IPS DF 4.7 (cell line): ENCODE data around the gene ATG4A.

Experiments used
- DNase-seq: peaks from one replicate; pipeline ENCODE4 v3.0.0-alpha.2; 2013; ENCODE audit warnings: low spot score; ENCODE audit errors: extremely low read depth

Gene ATG4A

DNA sequence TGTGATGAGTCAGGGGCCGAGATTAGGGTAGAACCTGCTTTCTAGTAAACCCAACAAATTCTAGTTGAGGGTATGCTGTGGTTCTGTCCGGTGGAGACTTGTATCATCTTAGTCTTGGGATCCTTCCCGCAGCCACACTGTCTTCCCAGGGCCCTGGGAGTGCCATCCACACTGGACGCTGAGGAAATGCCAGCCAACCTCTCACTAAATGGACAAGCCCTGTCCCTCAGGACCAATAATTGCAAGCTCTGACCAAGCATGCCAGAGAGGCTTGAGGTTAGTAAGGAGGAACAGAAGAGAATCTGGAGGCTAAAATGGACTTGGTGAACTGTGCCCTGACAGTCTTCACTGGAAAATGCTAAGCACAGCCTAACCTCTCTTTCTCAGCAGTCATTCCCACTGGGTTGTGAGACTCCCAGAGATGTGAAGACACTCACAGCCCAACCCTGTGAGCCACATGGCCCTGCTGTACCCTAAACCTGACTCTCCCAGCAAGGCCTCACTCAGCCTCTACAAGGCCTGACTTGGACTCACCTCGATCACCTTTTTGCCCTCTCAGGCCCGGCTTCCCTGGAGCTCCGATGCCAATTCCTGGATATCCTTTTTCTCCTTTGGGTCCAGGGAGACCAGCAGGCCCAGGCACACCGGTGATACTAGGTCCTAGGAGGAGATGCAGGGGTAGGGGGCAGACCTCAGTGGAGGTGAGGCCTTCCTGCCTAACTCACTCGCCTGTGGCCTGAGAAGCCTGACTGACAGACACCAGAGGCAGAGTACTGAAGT is 77.6 kb downstream of the ATG4A start:
- DNase-seq = no peak

DNA sequence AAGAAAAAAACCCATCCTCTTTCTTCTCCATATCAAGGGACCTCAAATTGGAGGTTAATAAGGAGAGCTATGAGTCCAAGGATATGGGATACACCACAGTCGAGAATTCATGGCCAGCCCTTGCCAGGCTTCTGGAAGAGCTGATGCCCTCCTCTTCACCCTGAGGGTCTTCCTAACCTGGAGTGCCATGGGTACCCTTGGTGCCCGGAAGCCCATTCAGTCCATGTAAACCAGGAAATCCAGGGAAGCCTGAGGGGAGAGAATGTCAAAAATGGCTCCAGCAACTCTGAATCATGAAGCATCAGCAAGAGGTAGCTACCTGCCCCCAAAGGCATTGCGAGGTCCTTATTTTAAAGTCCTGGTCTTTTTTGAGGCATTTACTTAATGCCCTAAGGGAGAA is 78.2 kb downstream of the ATG4A start:
- no peak for DNase-seq

DNA sequence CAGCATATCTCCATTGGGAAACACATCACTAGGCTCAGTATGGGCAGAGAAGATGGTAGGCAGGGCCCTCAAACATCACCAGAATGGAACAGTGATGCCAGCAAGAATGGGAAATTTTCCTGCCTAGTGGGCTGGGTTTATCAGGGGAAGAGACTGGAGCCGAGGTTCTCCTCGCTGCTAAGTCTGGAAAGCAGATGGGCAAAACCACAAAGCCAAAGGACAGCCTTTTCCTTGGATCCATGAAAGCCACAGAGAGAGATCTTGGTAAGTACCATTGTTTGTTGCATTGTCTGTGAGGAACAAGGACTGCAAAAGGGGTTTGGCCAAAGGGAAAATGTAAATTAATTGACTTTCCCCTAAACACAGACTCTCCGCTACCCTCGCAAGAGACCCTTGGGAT is 80.1 kb downstream of the ATG4A start:
- no peak for DNase-seq

DNA sequence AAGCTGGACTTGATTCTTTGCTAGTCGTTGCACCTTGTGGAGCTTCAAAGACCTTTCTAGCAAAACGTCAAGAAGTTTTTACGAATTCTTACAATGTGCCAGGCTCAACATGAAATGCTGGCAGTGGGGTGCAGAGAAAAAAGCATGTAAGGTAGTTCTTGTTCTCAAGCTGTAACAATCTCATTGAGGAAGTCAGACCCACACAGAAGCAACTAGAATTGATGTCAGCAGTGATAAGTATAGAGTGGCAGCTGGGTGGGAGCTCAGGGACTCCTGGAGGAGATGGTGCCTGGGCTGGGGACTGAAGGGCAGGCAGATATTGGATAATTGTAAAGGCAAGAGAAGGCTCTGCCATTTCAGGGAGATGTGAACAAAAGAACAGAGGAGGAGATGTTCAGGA is 82.3 kb downstream of the ATG4A start:
- DNase-seq = no peak

DNA sequence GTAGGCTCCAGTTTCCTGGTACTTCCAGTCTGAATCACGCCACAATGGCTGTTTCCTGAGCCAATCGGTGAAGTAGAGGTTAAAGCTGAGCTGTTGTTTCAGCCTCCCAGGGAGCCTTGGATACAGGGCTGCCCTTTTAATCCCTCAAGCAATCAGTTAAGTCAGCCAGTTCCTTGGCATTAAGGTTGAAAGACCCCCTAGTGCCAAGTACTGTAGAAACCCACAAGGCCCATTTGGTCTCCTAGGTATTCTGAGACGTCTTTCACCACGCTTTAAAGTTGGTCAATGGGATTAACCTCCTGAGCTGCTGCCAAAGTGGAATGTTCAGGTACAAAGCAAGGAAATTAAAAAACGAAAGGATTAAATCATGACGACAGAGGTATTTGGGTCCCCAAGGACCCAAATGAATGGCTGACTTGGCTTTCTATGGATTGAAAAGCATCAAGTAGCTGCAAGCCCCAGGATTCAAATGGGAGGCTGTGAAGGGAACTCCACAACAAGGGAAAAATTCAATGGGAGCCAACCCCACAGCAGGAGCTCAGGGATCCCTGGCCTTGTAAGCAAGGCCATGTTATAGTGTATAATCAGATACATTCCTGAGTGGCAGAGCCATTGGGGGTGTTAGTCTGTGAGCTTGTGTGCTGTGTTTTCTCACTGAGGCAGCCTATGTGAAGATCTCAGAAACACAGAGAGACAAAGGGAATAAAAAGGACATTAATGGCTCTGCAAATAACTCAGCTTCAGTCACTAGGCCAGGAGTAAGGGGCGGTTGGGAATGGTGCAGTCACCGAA is 86.0 kb downstream of the ATG4A start:
- DNase-seq = no peak

DNA sequence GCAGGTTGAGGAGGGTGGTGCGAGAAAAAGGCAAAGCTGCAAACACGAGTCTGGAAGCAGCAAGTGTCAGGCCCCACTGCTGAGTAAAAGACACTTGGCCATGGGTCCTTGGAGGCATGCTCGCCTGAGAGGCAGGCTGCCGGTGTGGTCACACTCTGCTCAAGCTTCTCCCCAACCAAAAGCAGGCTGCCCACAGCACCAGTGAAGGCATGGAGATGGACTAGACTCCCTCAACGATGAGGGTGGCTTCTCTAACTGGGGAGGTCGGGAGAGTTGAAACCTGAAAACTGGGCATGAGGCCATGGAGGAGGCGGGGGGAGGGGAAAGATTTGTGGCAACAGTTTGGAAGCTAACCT is 86.5 kb downstream of the ATG4A start:
- DNase-seq = no peak

DNA sequence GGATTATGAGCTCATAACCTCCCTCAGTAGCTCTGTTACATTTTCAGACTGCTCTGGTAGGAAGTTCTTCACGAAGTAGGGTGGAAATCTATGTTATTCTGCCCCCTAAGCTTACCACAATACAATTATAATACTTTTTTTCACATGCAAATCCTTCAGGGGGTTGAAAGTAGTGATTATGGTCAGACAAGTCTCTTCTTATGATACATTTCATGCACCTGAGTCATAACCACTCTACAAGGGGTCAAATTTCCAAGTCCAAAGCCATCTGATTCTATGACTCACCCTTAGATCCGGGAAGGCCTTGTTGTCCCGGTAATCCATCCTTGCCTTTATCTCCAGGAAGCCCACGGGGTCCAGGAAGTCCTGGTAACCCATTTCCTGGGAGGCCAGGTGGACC is 95.2 kb downstream of the ATG4A start:
- DNase-seq = no peak

DNA sequence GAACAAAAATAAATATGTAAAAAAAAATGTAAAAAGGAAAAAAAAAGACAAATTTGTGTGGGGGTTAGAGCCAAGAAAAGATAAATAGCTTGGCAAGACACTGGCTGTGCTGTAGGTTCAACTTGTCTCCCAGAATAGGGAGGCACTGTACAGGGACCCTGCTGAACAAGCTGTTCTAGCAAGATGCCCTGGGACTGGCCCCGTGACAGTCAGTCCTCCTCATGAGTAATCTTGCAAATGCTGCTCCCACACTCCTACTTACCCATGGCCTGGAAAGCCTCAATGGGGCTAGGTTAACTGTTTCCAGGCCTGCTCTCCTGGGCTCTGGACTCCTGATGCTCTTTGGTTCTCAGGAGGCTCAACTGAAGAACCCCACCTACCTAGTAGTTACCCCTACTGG is 106.8 kb downstream of the ATG4A start:
- DNase-seq = no peak

DNA sequence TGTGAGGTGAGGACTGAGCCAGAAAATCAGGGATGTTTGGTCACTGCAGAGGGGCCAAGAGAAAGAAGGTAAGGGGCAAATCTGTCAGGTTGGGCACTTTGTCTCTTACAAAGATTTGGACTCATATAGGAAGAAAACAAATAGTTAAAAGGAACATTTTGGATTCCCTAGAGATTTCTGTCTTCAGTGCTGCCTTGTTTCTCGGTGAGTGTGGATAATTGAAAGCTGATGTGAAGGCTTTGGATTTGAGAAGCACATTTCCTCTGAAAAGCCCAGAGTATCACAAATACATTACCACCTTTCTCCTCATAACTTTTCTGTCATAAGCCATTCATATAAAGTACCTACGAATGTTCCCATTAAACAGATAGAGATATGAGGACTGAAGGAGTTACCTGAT is 107.5 kb downstream of the ATG4A start:
- DNase-seq = no peak

DNA sequence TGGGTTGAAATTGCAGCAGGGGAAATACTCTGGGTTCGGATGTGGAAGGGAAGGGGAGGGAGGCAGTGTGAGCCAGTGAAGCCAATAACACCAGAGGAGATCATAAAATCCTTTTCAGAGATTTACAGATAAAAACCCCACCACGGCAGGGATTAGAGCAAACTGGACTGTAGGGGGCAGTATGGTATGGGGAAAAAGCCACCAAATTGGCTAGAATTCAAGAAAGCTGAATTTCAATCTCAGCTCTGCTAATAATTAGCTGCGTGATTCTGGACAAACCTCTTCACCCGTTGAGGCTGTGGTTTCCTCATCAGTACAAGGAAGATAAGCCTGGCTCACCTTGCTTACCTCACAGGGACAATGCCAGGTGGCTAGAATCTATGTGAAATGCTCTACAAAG is 108.1 kb downstream of the ATG4A start:
- no peak for DNase-seq

DNA sequence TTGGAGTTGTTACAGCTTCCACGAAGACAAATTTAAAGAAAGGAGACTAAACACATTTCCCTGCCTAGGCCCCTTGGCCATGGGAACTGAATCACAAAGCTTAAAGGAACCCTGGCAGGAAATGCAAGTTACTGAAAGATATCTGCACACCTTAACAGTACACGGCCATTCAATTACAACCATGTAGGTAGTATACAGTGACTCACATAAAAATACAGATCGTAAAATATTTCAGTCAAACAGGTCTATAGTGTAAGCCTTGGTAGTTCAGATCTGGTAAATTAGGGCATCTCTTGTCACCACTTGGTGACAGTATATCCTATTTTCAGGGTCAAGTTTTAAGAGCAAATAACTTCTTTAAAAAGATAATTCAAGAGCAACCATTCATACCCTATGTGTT is 112.0 kb downstream of the ATG4A start:
- no peak for DNase-seq
